Duodenal mucosa (tissue), 2 donors: Measurements from ENCODE around the gene SETX.

Source experiments
- H3K27ac ChIP-seq: one replicate; pipeline ENCODE4 v1.7.0; 2013; ENCODE audit warnings: low read depth, low read length
- H3K27me3 ChIP-seq, 2 donors: one replicate each; pipeline ENCODE4 v1.7.0; 2013; ENCODE audit warnings: low read length in 2 of 2, control low read depth in 1 of 2; ENCODE audit not compliant: insufficient read depth in 2 of 2, control insufficient read depth in 1 of 2
- H3K36me3 ChIP-seq, 2 donors: one replicate each; pipeline ENCODE4 v1.7.0; 2013; ENCODE audit warnings: low read length in 2 of 2, control low read depth in 1 of 2; ENCODE audit not compliant: insufficient read depth in 2 of 2, control insufficient read depth in 1 of 2
- H3K4me1 ChIP-seq, 2 donors: one replicate each; pipeline ENCODE4 v1.7.0; 2013; ENCODE audit warnings: low read length in 2 of 2, control low read depth in 1 of 2; ENCODE audit not compliant: insufficient read depth in 2 of 2, control insufficient read depth in 1 of 2
- H3K4me3 ChIP-seq, 2 donors: one replicate each; pipeline ENCODE4 v1.7.0; 2013; ENCODE audit warnings: low read length in 2 of 2, low read depth in 1 of 2
- H3K9ac ChIP-seq, 2 donors: one replicate each; pipeline ENCODE4 v1.7.0; 2013; ENCODE audit warnings: low read length in 2 of 2, low read depth in 1 of 2
- H3K9me3 ChIP-seq, 2 donors: one replicate each; pipeline ENCODE4 v1.7.0; 2013; ENCODE audit warnings: low read length in 2 of 2, control low read depth in 1 of 2; ENCODE audit not compliant: control insufficient read depth in 1 of 2

The SETX gene

DNA sequence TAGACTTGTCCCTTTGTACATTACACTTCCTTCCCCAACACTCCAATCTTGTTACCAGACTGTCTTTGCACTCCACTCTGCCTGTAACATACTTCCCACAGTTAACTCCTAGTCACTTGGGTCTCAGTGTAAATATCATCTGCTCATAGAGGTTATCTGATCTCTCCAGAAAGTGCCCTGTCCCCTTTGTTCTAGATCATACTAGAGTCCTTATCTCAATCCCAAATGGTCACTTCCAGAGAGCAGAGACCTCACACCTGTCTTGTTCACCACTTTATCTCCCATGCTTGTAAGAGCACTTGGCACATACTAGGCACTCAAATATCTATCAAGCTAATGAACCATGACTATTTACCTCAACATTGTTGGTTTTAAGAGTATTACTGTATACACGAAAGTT is 30.4 kb downstream of the SETX start:
- no peaks in the 10 kb centered on the region for H3K27me3 ChIP-seq
- H3K36me3 ChIP-seq, result peaks cover 23 to 59% of the 10 kb centered on the region in 2 donors
- no peak overlapping the region for H3K9ac ChIP-seq
- peaks cover 0 to 3% of the 10 kb centered on the region in 2 donors for H3K4me1 ChIP-seq
- no peak overlapping the region for H3K27ac ChIP-seq
- no peaks in the 10 kb centered on the region for H3K9me3 ChIP-seq
- H3K4me3 ChIP-seq, result no peak overlapping the region

DNA sequence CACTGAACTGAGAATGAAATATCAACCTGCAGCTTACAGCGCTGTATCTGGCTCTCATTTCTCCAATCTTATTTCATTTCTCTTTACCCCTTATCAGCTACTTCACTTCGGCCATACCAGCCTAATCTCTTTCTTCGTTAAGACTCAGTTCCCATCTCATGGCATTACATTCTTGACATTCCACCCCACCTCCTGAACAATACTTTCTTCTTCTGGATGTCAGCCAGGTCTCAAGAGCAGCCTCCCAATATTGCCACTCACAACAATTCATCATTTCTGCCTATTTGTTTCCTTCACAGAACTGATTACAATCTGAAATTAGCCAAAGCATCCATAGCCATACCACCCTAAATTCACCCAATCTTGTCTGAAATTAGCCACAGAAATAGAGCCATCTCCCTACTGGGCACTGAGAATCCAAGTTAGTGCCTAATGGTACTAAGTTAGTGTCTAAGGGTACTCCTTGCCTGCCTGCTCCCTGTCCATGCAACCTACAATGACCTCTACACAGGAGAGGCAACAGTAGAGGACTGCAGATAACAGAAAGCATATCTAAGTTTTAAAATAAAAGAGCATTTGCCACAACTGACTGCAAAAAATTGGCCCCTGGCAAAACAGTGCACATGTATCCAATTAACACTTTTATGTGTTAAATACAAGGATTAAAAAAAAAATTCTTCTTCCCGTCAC is 35.2 kb downstream of the SETX start:
- H3K9ac ChIP-seq, result no peak overlapping the region
- no peak overlapping the region for H3K4me3 ChIP-seq
- H3K9me3 ChIP-seq, result no peaks in the 10 kb centered on the region
- no peaks in the 10 kb centered on the region for H3K27me3 ChIP-seq
- peaks cover 0 to 3% of the 10 kb centered on the region in 2 donors for H3K4me1 ChIP-seq
- H3K27ac ChIP-seq, result no peak overlapping the region
- H3K36me3 ChIP-seq, result peaks cover 13 to 62% of the 10 kb centered on the region in 2 donors

DNA sequence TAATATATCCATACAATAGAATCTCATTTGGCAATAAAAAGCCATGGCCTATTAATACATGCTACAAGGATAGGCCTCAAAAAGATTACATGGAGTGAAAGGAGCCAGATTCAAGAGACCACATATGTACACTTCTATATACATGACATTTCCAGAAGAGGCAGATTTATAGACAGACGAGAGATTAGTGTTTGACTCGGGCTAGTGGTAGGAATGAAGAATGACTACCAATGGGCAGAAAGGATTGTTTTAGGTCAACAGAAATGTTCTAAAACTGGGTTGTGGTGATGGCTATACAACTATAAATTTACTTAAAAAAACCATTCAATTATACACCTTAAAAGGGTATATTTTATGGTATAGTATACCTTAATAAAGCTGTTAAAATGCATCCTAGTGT is 41.9 kb downstream of the SETX start:
- no peak overlapping the region for H3K27ac ChIP-seq
- H3K36me3 ChIP-seq, result peaks cover 25 to 57% of the 10 kb centered on the region in 2 donors
- H3K9ac ChIP-seq, result no peak overlapping the region
- no peaks in the 10 kb centered on the region for H3K9me3 ChIP-seq
- no peak overlapping the region for H3K4me3 ChIP-seq
- no peaks in the 10 kb centered on the region for H3K4me1 ChIP-seq
- no peaks in the 10 kb centered on the region for H3K27me3 ChIP-seq

DNA sequence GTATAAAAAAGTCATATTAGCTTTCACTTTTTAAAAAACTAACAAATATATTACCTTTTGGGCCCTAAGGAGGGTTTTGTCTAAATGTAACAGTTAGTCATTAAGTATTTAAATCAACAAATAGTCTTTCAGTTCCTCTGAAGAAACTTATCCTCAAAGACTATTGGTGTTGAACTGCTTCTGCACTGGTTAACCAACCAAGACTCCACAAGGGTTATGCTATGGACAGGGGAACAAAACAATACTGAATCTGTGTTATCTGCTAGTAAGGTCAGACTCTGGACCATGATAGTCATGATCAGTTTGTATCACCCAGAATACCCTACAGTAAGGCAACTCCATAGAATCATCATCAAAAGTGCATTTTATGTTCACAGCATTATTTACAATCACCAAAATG is 42.4 kb downstream of the SETX start:
- H3K27me3 ChIP-seq, result no peaks in the 10 kb centered on the region
- peaks cover 28 to 57% of the 10 kb centered on the region in 2 donors for H3K36me3 ChIP-seq
- no peaks in the 10 kb centered on the region for H3K9me3 ChIP-seq
- no peaks in the 10 kb centered on the region for H3K4me1 ChIP-seq
- no peak overlapping the region for H3K27ac ChIP-seq
- no peak overlapping the region for H3K4me3 ChIP-seq
- H3K9ac ChIP-seq, result no peak overlapping the region

GRCh38 chr9:132311978-132312377 is 42.8 kb downstream of the SETX start:
- H3K4me1 ChIP-seq, result no peaks in the 10 kb centered on the region
- no peaks in the 10 kb centered on the region for H3K9me3 ChIP-seq
- no peak overlapping the region for H3K27ac ChIP-seq
- no peaks in the 10 kb centered on the region for H3K27me3 ChIP-seq
- H3K4me3 ChIP-seq, result no peak overlapping the region
- peaks cover 25 to 57% of the 10 kb centered on the region in 2 donors for H3K36me3 ChIP-seq
- no peak overlapping the region for H3K9ac ChIP-seq

DNA sequence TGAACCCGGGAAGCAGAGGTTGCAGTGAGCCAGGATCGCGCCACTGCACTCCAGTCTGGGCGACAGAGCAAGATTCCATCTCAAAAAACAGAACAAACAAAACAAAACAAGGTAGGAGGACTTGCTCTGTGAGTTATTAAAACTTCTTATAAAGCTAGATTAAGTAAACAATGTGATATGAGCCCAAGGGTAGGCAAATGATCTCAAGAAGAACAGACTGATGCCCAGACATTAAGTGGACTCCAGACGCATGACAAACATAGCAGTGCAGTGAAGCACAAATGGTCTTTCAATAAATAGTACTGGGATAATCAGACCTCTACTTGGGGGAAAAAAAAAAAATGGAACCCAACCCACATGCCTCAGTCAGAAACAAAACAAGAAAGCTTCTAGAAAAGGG is 45.7 kb downstream of the SETX start:
- no peak overlapping the region for H3K9ac ChIP-seq
- H3K9me3 ChIP-seq, result no peaks in the 10 kb centered on the region
- H3K4me3 ChIP-seq, result no peak overlapping the region
- H3K4me1 ChIP-seq, result no peaks in the 10 kb centered on the region
- peaks cover 25 to 65% of the 10 kb centered on the region in 2 donors for H3K36me3 ChIP-seq
- H3K27me3 ChIP-seq, result no peaks in the 10 kb centered on the region
- no peak overlapping the region for H3K27ac ChIP-seq

DNA sequence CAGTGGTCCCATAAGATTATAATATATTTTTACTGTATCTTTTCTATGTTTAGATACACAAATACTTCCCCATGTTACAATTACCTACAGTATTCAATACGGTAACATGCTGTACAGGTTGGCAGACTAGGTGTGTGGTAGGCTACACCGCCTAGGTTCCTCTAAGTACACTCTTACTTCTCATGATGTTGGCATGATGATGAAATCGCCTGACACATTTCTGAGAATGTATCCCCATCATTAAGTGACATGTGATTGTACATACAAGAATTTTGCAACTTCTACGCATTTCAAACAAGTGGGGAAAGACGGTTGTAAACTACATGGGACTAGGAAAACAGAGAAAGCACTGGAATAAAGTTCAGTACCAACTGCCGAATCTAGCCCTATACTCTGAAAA is 53.3 kb downstream of the SETX start:
- Histone ChIP-seq H3K4me3 (no peak overlapping the region), H3K4me1 (no peaks in the 10 kb centered on the region), H3K36me3 (peaks cover 32 to 69% of the 10 kb centered on the region in 2 donors), H3K9ac (no peak overlapping the region), H3K9me3 (no peaks in the 10 kb centered on the region), H3K27me3 (no peaks in the 10 kb centered on the region), H3K27ac (no peak overlapping the region)

- Histone ChIP-seq H3K4me1 (no peaks in the 10 kb centered on the region), H3K9me3 (no peaks in the 10 kb centered on the region), H3K4me3 (no peak overlapping the region), H3K36me3 (peaks cover 51 to 79% of the 10 kb centered on the region in 2 donors), H3K27ac (no peak overlapping the region), H3K9ac (no peak overlapping the region), H3K27me3 (no peaks in the 10 kb centered on the region)
Observed at GRCh38 chr9:132299221-132299620, 55.6 kb downstream of the SETX start.

DNA sequence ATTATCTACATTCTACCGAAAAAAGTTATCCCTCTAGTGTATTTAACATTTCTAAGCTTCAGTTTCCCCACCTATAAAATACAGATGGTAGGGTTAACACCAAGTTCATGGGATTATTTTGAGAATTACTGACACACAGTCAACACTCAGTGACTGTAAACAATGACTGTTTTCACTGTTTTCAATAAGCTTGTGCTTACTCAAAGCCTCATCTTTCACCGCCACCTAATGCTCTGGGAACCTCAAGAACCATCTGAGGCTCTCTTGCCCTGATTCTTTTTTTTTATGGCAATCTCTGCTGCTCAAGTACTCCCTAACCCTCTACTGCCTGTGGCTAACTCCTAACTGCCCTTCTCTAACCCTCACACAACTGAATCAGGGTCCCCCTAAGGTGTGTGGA is 59.6 kb downstream of the SETX start:
- no peaks in the 10 kb centered on the region for H3K9me3 ChIP-seq
- no peaks in the 10 kb centered on the region for H3K4me1 ChIP-seq
- H3K9ac ChIP-seq, result no peak overlapping the region
- no peak overlapping the region for H3K27ac ChIP-seq
- peaks cover 42 to 62% of the 10 kb centered on the region in 2 donors for H3K36me3 ChIP-seq
- no peaks in the 10 kb centered on the region for H3K27me3 ChIP-seq
- no peak overlapping the region for H3K4me3 ChIP-seq

- no peaks in the 10 kb centered on the region for H3K9me3 ChIP-seq
- no peak overlapping the region for H3K4me3 ChIP-seq
- H3K4me1 ChIP-seq, result peaks cover 4 to 8% of the 10 kb centered on the region in 2 donors
- no peak overlapping the region for H3K9ac ChIP-seq
- H3K27ac ChIP-seq, result no peak overlapping the region
- peaks cover 32 to 45% of the 10 kb centered on the region in 2 donors for H3K36me3 ChIP-seq
- H3K27me3 ChIP-seq, result no peaks in the 10 kb centered on the region
Observed at GRCh38 chr9:132293145-132293721, 61.6 kb downstream of the SETX start.
